HEK293T (cell line): ENCODE measurements around the gene ARPC5L.

Source experiments
- CTCF ChIA-PET: fragments of 350-600 bp; formaldehyde crosslinking; extraction: SDS; loops from one replicate; lab custom pipeline; 2021; ENCODE audit warnings: antibody characterized with exemption, inconsistent platforms; lab: Yijun Ruan, JAX
- POLR2A ChIA-PET: fragments of 350-600 bp; formaldehyde crosslinking; extraction: SDS; loops from one replicate; lab custom pipeline; 2020; ENCODE audit warnings: antibody characterized with exemption, inconsistent platforms; lab: Yijun Ruan, JAX
- DNase-seq: peaks from one replicate; pipeline ENCODE4 v3.0.0; 2012; ENCODE audit warnings: mixed read lengths; ENCODE audit errors: extremely low spot score
- ARNT ChIP-seq: fragments of 450-650 bp; IDR thresholded peaks from 2 replicates; pipeline ENCODE4 v1.6.1; 2017; ENCODE audit warnings: mild to moderate bottlenecking
- BHLHE40 ChIP-seq: fragments of 450-650 bp; IDR thresholded peaks from 2 replicates; pipeline ENCODE4 v1.6.1; 2016; ENCODE audit warnings: mild to moderate bottlenecking, moderate library complexity, borderline replicate concordance
- CTBP1 ChIP-seq: fragments of 450-650 bp; IDR thresholded peaks from 2 replicates; pipeline ENCODE4 v1.6.1; 2016; ENCODE audit warnings: borderline replicate concordance
- ELF4 ChIP-seq: fragments of 450-650 bp; IDR thresholded peaks from 2 replicates; pipeline ENCODE4 v1.6.1; 2017; ENCODE audit warnings: antibody characterized with exemption
- FOXA1 ChIP-seq: fragments of 450-650 bp; IDR thresholded peaks from 2 replicates; pipeline ENCODE4 v1.6.1; 2016; ENCODE audit warnings: mild to moderate bottlenecking
- FOXK2 ChIP-seq: fragments of 450-650 bp; IDR thresholded peaks from 2 replicates; pipeline ENCODE4 v1.6.1; 2016; ENCODE audit warnings: mild to moderate bottlenecking
- FOXM1 ChIP-seq: fragments of 450-650 bp; IDR thresholded peaks from 2 replicates; pipeline ENCODE4 v1.6.1; 2017; ENCODE audit warnings: mild to moderate bottlenecking, borderline replicate concordance
- HDGF ChIP-seq: fragments of 450-650 bp; IDR thresholded peaks from 2 replicates; pipeline ENCODE4 v1.6.1; 2017; ENCODE audit warnings: antibody characterized with exemption, borderline replicate concordance
- L3MBTL2 ChIP-seq: fragments of 450-650 bp; conservative IDR thresholded peaks from 2 replicates; pipeline ENCODE4 v1.6.1; 2016; ENCODE audit warnings: mild to moderate bottlenecking
- LEF1 ChIP-seq: fragments of 450-650 bp; IDR thresholded peaks from 2 replicates; pipeline ENCODE4 v1.6.1; 2017; ENCODE audit warnings: mild to moderate bottlenecking, borderline replicate concordance
- NFRKB ChIP-seq: fragments of 450-650 bp; IDR thresholded peaks from 2 replicates; pipeline ENCODE4 v1.6.1; 2016; ENCODE audit warnings: mild to moderate bottlenecking, moderate library complexity
- SP1 ChIP-seq: fragments of 450-650 bp; IDR thresholded peaks from 2 replicates; pipeline ENCODE4 v1.6.1; 2017
- SUZ12 ChIP-seq: fragments of 450-650 bp; IDR thresholded peaks from 2 replicates; pipeline ENCODE4 v1.6.1; 2016; ENCODE audit warnings: mild to moderate bottlenecking
- TARDBP ChIP-seq: fragments of 450-650 bp; IDR thresholded peaks from 2 replicates; pipeline ENCODE4 v1.6.1; 2016
- ZNF384 ChIP-seq: fragments of 450-650 bp; IDR thresholded peaks from 2 replicates; pipeline ENCODE4 v1.6.1; 2016
- TF ChIP-seq, protein P1 (sequence below): fragments of 450-650 bp; IDR thresholded peaks from 2 replicates; pipeline ENCODE4 v1.6.1; 2016

Gene ARPC5L

DNA sequence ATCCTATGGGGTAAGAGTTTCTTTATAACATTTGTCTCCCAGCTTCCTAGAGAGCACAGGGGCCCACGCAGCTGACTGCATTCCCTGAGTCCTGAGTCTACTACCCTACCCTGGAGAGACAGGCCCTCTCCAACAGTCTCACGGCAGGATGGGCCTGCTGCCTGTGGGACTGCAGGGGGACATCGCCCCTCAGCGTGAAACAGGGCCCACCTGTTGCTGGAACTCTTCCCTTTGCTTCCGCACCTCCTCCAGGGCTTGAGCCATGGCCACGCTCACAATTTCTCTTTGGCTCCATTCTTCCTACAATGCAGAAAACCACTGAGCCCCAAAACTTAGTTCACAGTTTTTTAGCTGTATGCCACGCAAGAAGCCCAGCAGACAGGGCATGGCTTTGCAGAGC lies 28.2 kb downstream of the ARPC5L start:
- ChIA-PET POLR2A (no interaction called here), CTCF (no interaction called here)
- TF ChIP-seq HDGF = no peak
- no peak for DNase-seq

DNA sequence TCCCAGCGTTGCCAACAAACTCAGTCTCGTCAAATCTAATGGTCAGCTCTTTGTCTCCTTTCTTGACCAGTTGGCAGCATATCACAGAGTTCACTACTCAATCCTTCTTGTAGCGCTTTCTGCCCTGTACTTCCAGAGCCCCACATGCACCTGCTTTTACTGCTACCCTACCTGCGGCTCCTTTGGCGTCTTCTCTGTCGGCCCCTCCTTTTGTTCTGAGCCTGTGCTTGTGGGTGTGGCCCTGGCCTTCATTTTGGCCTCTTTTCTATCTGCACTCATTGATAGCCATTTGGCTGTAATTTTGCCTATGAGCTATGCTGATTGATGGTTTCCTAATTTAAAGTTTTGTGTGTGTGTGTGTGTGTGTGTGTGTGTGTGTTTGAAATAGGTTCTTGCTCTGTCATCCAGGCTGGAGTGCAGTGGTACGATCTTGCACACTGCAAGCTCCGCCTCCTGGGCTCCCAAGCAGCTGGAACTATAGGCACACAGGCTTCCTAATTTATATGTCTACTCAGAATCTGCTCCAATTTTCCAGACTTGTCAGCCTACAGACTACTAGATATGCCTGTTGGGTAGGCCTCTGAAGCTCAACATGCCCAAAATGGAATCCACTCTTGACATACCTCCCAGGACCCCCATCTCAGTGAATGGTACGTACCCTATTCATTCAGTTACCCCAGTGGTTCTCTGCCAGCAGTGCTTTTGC lies 32.3 kb downstream of the ARPC5L start:
- TF ChIP-seq TARDBP = no peak
- TF ChIP-seq FOXA1 = no peak
- TF ChIP-seq NFRKB = no peak
- TF ChIP-seq LEF1 = no peak
- TF ChIP-seq ARNT = no peak
- TF ChIP-seq HDGF = no peak
- TF ChIP-seq SUZ12 = no peak
- TF ChIP-seq L3MBTL2 = no peak
- TF ChIP-seq SP1 = no peak
- TF ChIP-seq, protein P1, sequence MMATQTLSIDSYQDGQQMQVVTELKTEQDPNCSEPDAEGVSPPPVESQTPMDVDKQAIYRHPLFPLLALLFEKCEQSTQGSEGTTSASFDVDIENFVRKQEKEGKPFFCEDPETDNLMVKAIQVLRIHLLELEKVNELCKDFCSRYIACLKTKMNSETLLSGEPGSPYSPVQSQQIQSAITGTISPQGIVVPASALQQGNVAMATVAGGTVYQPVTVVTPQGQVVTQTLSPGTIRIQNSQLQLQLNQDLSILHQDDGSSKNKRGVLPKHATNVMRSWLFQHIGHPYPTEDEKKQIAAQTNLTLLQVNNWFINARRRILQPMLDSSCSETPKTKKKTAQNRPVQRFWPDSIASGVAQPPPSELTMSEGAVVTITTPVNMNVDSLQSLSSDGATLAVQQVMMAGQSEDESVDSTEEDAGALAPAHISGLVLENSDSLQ = no peak
- TF ChIP-seq ELF4 = no peak
- no peak for TF ChIP-seq ZNF384
- DNase-seq = no peak
- ChIA-PET POLR2A (no interaction called here), CTCF (interaction anchor here (1.2 kb wide), 1 partner anchor 115 kb away, joined by 3 read pairs; no protein-coding TSS in a partner anchor)

DNA sequence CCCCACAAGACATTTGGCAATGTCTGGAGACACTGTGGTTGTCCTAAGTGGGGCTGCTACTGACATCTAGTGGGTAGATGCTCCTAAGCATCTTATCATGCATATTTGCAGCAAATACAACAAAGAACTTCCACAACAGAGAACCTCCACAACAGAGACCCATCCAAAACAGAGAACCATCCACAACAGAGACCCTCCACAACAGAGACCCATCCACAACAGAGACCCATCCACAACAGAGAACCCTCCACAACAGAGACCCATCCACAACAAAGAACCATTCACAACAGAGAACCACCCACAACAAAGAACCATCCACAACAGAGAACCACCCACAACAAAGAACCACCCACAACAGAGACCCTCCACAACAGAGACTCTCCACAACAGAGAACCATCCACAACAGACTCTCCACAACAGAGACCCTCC lies 32.8 kb downstream of the ARPC5L start:
- no peak for TF ChIP-seq FOXK2
- TF ChIP-seq FOXM1 = no peak
- no peak for TF ChIP-seq CTBP1
- no peak for TF ChIP-seq HDGF
- TF ChIP-seq ARNT = no peak
- no peak for TF ChIP-seq FOXA1
- no peak for TF ChIP-seq SP1
- TF ChIP-seq NFRKB = no peak
- no peak for TF ChIP-seq ZNF384
- no peak for TF ChIP-seq BHLHE40
- TF ChIP-seq LEF1 = no peak
- TF ChIP-seq SUZ12 = no peak
- TF ChIP-seq, protein P1 = no peak
- TF ChIP-seq ELF4 = no peak
- TF ChIP-seq TARDBP = no peak
- ChIA-PET CTCF (interaction anchor here (1.2 kb wide), 1 partner anchor 115 kb away, joined by 3 read pairs; no protein-coding TSS in a partner anchor), POLR2A (no interaction called here)
- peak; percentile 18 for DNase-seq

DNA sequence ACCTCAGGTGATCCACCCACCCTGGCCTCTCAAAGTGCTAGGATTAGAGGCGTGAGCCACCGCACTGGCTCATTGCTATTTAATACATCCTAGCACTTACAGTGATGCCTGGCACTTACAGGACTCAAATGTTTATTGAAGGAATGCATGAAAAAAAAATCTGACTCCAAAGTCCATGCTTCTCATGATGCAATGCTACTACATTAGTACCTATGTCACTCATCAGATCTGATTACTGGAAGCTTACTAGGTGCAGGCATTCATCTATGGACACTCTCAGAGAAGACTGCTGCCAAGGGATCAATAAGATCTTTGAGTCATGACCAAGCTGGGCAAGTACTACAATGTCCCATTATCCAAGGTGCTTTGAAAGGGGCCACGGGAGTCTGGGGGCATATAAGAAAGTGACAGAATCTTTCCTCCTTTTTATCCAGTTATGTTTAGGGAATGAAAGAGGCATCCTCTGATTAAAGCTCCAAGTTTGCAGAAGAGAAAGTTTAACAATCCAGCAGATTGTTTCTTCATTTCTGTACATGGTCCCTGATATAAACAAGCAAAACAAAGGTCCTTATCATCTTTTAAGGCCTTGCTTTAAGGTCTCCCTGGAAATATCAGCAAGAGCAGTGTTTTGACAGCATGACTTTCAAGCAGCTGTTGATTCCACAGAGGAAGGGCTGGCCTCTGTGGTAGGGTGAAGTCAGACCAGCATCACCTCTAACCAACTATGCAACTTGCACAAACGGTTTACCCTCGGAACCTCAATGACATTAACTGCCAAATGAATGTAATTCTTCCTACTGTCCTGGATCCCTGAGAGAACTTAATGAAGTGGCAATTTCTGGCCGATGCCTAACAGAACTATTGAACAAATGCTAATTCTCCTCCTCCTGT lies 35.9 kb downstream of the ARPC5L start:
- ChIA-PET POLR2A (interaction anchor here (0.7 kb wide), 1 partner anchor 343 kb away, joined by 3 read pairs; the partner anchor contains the start of gene HSPA5), CTCF (no interaction called here)
- no peak for DNase-seq
- TF ChIP-seq LEF1 (no peak), FOXA1 (no peak), L3MBTL2 (no peak), FOXK2 (no peak), SP1 (no peak), SUZ12 (no peak), ARNT (no peak), NFRKB (no peak), TARDBP (no peak), FOXM1 (no peak), ZNF384 (no peak), CTBP1 (no peak), BHLHE40 (no peak), ELF4 (no peak), HDGF (no peak)
- TF ChIP-seq, protein P1 = no peak

DNA sequence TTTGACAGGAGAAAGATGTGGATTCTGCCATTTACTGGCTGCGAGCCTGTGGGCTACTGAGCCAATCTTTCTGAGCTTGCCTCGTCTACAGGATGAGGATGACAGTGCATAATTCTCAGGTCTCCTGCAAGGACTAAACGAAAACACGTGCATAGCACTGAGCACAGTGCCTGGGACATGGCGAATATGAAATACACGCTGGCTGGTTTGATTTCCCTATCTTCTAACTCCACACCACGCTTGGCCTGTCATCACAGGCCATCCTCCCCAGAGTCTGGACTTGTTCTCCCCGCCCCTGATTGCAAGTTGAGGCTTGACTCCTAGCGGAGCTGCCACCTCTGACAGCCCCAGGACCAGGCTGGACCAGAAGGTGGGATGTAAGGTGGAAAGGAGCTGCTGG lies 37.9 kb downstream of the ARPC5L start:
- no peak for DNase-seq
- POLR2A ChIA-PET = no interaction called here
- CTCF ChIA-PET = no interaction called here
- TF ChIP-seq BHLHE40 = no peak
- TF ChIP-seq SUZ12 = no peak
- no peak for TF ChIP-seq FOXA1
- TF ChIP-seq L3MBTL2 = no peak
- TF ChIP-seq SP1 = no peak
- TF ChIP-seq, protein P1 = no peak
- TF ChIP-seq HDGF = no peak
- no peak for TF ChIP-seq FOXK2
- no peak for TF ChIP-seq TARDBP
- no peak for TF ChIP-seq ARNT
- TF ChIP-seq LEF1 = no peak
- no peak for TF ChIP-seq ZNF384
- TF ChIP-seq FOXM1 = no peak
- TF ChIP-seq CTBP1 = no peak
